AG09309 (cell line): ENCODE data around the gene APMAP.

Source experiments
- DNase-seq: peaks from one replicate; pipeline ENCODE4 v3.0.0-alpha.2; 2010; ENCODE audit warnings: low read depth
- H3K4me3 ChIP-seq: 2 replicates; pipeline ENCODE4 v1.5.1; 2011; ENCODE audit warnings: mild to moderate bottlenecking, low read depth, low read length, moderate library complexity; ENCODE audit not compliant: control insufficient read depth
- TF ChIP-seq, protein P1 (sequence below): IDR thresholded peaks from 2 replicates; pipeline ENCODE4 v1.5.1; 2011; ENCODE audit warnings: mild to moderate bottlenecking, low read depth, low read length, inconsistent platforms; ENCODE audit not compliant: insufficient read depth, control insufficient read depth; ENCODE audit errors: missing control alignments

Gene APMAP

GRCh38 chr20:24992487-24993205, at the start of gene APMAP:
Gene APMAP (minus strand): TSS chr20:24992751. CDS start chr20:24992688, 63 bp downstream.
- H3K4me3 ChIP-seq: peak within 1 kb of the TSS; percentile 95
- peak; percentile 41 for DNase-seq
- TF ChIP-seq, protein P1, sequence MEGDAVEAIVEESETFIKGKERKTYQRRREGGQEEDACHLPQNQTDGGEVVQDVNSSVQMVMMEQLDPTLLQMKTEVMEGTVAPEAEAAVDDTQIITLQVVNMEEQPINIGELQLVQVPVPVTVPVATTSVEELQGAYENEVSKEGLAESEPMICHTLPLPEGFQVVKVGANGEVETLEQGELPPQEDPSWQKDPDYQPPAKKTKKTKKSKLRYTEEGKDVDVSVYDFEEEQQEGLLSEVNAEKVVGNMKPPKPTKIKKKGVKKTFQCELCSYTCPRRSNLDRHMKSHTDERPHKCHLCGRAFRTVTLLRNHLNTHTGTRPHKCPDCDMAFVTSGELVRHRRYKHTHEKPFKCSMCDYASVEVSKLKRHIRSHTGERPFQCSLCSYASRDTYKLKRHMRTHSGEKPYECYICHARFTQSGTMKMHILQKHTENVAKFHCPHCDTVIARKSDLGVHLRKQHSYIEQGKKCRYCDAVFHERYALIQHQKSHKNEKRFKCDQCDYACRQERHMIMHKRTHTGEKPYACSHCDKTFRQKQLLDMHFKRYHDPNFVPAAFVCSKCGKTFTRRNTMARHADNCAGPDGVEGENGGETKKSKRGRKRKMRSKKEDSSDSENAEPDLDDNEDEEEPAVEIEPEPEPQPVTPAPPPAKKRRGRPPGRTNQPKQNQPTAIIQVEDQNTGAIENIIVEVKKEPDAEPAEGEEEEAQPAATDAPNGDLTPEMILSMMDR: no peak

GRCh38 chr20:25041813-25042530, 49.4 kb upstream of the APMAP start:
- no peak overlapping the region for H3K4me3 ChIP-seq
- DNase-seq: no peak
- TF ChIP-seq, protein P1: no peak

- H3K4me3 ChIP-seq: no peak overlapping the region
- TF ChIP-seq, protein P1: no peak
- no peak for DNase-seq
These were observed 47.9 kb upstream of the APMAP start for GRCh38 chr20:25040438-25040831.

DNA sequence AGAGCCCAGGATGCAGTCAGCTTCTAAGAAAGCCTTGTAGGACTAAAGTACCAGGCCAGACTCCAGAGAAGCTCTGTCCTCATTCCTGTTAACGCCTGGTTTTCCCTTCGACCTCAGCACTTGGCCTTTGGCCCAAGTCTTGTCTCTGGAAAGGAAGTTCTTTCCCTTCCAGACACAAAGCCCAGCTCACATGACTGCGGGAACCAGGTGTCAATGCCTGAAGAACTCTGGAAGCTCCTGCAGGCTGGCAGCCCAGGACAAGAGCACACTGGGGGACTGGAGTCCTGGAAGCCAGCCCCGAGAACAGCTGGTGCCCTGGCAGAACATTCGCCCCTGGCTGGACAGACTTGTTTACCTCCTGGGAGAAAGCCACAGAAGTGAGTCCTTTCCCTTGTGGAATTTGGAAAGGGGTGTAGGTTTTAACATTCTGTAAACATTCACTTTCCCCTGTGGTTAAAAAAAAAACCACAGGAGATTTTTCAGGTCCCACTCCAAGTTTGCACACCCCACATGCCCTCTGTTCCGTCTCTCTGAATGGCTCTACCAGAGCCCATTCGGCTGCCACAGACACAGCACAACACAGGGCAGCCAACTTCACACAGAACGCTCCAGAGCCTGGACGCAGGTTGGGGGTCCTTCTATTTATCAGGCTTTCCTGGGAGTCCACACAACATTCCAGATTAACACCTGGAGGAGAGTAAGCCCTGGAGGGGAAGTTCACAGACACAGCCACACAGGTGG, 47.3 kb upstream of the APMAP start:
- no peak for DNase-seq
- TF ChIP-seq, protein P1: no peak

GRCh38 chr20:25038591-25039015, 46.1 kb upstream of the APMAP start:
- H3K4me3 ChIP-seq: no peak overlapping the region
- TF ChIP-seq, protein P1: no peak
- no peak for DNase-seq

More for the DNA sequence above, 47.3 kb upstream of the APMAP start:
- no peak overlapping the region for H3K4me3 ChIP-seq

- no peak for DNase-seq
- H3K4me3 ChIP-seq: no peak overlapping the region
- TF ChIP-seq, protein P1: no peak
These were observed 45.5 kb upstream of the APMAP start for GRCh38 chr20:25038103-25038410.
